A673 (cell line): ENCODE results near the gene MIER2. TPM values are rescaled to one million over a fixed set of nuclear protein-coding genes. Genes with fewer than 3 reads are reported as not detected.

Source experiments
- BruUV-seq: library from RNA; stranded (reverse); fragments of 400-500 nt; replicated peaks from 2 replicates; lab custom pipeline; 2021; lab: Mats Ljungman, UMichigan
- CTCF ChIA-PET: fragments of 300-600 bp; sonication (Branson Sonifier 250); formaldehyde crosslinking; loops from one replicate; lab custom pipeline; 2022; ENCODE audit warnings: antibody characterized with exemption; lab: Charles Lee
- POLR2A ChIA-PET: fragments of 300-600 bp; sonication (Branson Sonifier 250); formaldehyde crosslinking; loops from one replicate; lab custom pipeline; 2022; ENCODE audit warnings: antibody characterized with exemption; ENCODE audit not compliant: low non-redundant PET; lab: Charles Lee
- DNase-seq: peaks from one replicate; pipeline ENCODE4 v3.0.0-alpha.2; 2015; ENCODE audit warnings: low spot score
- H3K27ac ChIP-seq: fragments of 200-600 bp; sonication (generic); 2 replicates; pipeline ENCODE4 v1.5.1; 2016; ENCODE audit warnings: mixed run types, low read depth, mild to moderate bottlenecking, mixed read lengths, antibody characterized with exemption, low read length; ENCODE audit not compliant: poor library complexity, severe bottlenecking
- H3K27me3 ChIP-seq: fragments of 200-600 bp; sonication (generic); replicated peaks from 2 replicates; pipeline ENCODE4 v1.6.1; 2017; ENCODE audit warnings: mixed run types, low read depth, mild to moderate bottlenecking, mixed read lengths, antibody characterized with exemption, low read length; ENCODE audit not compliant: insufficient read depth, poor library complexity
- H3K36me3 ChIP-seq: fragments of 200-600 bp; sonication (generic); 2 replicates; pipeline ENCODE4 v1.6.1; 2016; ENCODE audit warnings: mixed run types, mild to moderate bottlenecking, mixed read lengths, antibody characterized with exemption, low read length; ENCODE audit not compliant: insufficient read depth, poor library complexity, severe bottlenecking
- H3K4me1 ChIP-seq: fragments of 200-600 bp; sonication (generic); 2 replicates; pipeline ENCODE4 v1.6.1; 2017; ENCODE audit warnings: mixed run types, mild to moderate bottlenecking, mixed read lengths, antibody characterized with exemption, low read length; ENCODE audit not compliant: insufficient read depth, poor library complexity, severe bottlenecking
- H3K4me3 ChIP-seq: fragments of 200-600 bp; sonication (generic); 2 replicates; pipeline ENCODE4 v1.5.1; 2016; ENCODE audit warnings: low read depth, mixed run types, mild to moderate bottlenecking, mixed read lengths, low read length; ENCODE audit not compliant: poor library complexity, severe bottlenecking
- H3K9me3 ChIP-seq: fragments of 200-600 bp; sonication (generic); 2 replicates; pipeline ENCODE4 v1.6.1; 2016; ENCODE audit warnings: mixed run types, low read depth, mild to moderate bottlenecking, mixed read lengths, antibody characterized with exemption, low read length; ENCODE audit not compliant: poor library complexity, severe bottlenecking
- EZH2 ChIP-seq: fragments of 200-600 bp; sonication (generic); IDR thresholded peaks from 2 replicates; pipeline ENCODE4 v1.6.1; 2017; ENCODE audit warnings: borderline replicate concordance, low read depth, mild to moderate bottlenecking, mixed read lengths, antibody characterized with exemption, low read length; ENCODE audit not compliant: poor library complexity, severe bottlenecking
- intact Hi-C: fragments of 100-400 bp; cut with micrococcal nuclease; formaldehyde crosslinking; loops from one replicate; pipeline ENCODE4 v1.10.0; 2022; ENCODE audit not compliant: unreplicated experiment
- total RNA-seq: library from RNA; stranded (reverse); gene quantifications from 2 replicates; pipeline ENCODE4 v1.2.3, GENCODE V29; 2021
- TF ChIP-seq, protein P1 (sequence below): fragments of 300-800, 200-600 bp; sonication (generic); conservative IDR thresholded peaks from 2 replicates; pipeline ENCODE4 v1.5.1; 2017; ENCODE audit warnings: low read depth, mild to moderate bottlenecking, antibody characterized with exemption, low read length, moderate library complexity, mixed read lengths

MIER2 gene
- total RNA-seq, 1 experiment from 2014 or later, result 47.8 TPM

DNA sequence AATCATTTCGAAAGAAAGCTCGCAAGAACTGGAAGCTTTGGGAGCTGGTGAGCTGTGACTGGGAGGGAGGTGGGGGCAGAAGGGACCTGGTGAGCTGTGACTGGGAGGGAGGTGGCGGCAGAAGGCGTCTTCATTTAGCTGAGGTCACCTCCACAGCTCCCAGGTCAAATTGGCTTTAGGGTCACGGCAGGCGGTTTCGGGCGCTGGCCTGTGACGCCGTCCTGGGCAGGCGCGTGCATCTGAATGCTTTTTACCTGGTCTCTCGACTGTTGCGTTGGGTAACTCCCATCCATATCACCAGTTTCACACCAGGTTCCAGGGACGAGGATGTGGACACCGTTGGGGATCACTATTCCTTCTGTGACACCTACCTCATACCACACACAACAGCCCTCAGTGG is 35.2 kb upstream of the MIER2 start:
- H3K36me3 ChIP-seq, result no peaks in the 10 kb centered on the region
- no peak for DNase-seq
- ChIA-PET CTCF (no interaction called here), POLR2A (no interaction called here)
- TF ChIP-seq, protein P1, sequence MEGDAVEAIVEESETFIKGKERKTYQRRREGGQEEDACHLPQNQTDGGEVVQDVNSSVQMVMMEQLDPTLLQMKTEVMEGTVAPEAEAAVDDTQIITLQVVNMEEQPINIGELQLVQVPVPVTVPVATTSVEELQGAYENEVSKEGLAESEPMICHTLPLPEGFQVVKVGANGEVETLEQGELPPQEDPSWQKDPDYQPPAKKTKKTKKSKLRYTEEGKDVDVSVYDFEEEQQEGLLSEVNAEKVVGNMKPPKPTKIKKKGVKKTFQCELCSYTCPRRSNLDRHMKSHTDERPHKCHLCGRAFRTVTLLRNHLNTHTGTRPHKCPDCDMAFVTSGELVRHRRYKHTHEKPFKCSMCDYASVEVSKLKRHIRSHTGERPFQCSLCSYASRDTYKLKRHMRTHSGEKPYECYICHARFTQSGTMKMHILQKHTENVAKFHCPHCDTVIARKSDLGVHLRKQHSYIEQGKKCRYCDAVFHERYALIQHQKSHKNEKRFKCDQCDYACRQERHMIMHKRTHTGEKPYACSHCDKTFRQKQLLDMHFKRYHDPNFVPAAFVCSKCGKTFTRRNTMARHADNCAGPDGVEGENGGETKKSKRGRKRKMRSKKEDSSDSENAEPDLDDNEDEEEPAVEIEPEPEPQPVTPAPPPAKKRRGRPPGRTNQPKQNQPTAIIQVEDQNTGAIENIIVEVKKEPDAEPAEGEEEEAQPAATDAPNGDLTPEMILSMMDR, result no peak
- no peak for TF ChIP-seq EZH2
- no TSS peak for BruUV-seq
- H3K9me3 ChIP-seq, result no peaks in the 10 kb centered on the region
- H3K27ac ChIP-seq, result no peak overlapping the region
- no peaks in the 10 kb centered on the region for H3K4me1 ChIP-seq
- intact Hi-C loops, result no loop called here
- H3K4me3 ChIP-seq, result no peak overlapping the region
- H3K27me3 ChIP-seq, result no peaks in the 10 kb centered on the region

DNA sequence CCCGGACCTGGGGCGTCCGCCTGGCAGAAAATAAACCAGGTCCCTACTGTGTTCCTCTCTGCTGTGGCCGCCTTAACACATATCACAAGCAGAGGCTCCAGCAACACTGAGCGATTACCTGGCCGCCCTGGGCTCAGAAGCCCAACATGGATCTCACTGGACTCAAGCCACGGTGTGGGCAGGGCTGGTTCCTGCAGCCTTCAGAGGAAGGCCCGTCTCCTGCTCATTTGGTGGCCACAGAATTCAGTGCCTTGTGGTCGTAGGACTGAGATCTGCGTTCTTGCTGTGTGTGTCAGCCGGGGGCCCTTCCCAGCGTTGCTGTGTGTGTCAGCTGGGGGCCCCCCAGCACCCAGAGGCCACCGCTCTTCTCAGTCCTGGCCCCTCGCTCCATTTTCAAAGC is 34.1 kb upstream of the MIER2 start:
- TF ChIP-seq, protein P1, result no peak
- TF ChIP-seq EZH2, result no peak
- no peak for DNase-seq
- Histone ChIP-seq H3K27ac (no peak overlapping the region), H3K27me3 (no peaks in the 10 kb centered on the region), H3K4me3 (no peak overlapping the region), H3K4me1 (no peaks in the 10 kb centered on the region), H3K9me3 (no peaks in the 10 kb centered on the region), H3K36me3 (no peaks in the 10 kb centered on the region)
- intact Hi-C loops, result no loop called here
- ChIA-PET POLR2A (no interaction called here), CTCF (no interaction called here)
- BruUV-seq, result no TSS peak

DNA sequence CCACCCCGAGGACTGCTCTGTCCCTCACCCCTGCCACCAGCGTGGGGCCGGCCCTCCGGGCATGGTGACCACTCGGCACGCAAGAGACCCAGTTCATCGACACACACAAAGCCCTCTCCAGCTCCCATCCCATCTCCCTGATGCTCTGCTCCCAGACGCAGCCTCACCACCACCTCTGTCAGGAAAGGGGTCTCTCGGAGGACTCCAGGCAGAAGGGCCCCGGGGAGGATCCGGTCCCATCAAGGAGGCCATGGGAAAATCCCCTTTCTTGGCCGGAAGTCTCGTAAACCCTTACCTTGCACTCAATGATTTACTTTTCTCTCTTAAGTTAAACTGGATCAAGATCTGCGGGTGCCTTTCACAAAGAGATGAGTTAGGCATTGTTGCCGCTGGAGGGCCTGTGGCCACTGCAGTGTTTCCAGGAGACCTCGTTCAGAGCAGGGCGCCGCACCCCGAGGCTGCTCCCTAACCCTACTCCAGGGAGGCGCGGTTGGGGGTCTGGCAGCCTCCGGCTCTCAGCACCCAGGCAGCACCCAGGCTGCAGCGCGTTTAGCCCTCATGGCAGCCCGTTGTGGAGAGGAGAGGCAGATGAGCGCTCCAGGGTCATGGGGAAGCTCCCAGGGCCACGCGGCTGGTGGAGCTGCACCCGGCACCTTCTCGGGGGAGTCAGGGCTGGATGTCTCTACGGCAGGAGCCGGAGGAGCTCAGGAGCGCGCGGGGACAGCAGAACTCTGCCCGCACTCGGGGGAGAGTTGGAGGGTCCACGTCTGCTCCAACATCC is 33.4 kb upstream of the MIER2 start:
- ChIA-PET CTCF (no interaction called here), POLR2A (no interaction called here)
- Histone ChIP-seq H3K27me3 (no peaks in the 10 kb centered on the region), H3K4me1 (no peaks in the 10 kb centered on the region), H3K27ac (no peak overlapping the region), H3K4me3 (no peak overlapping the region), H3K9me3 (no peaks in the 10 kb centered on the region), H3K36me3 (no peaks in the 10 kb centered on the region)
- intact Hi-C loops, result no loop called here
- TF ChIP-seq EZH2, result no peak
- TF ChIP-seq, protein P1, result no peak
- DNase-seq, result no peak
- no TSS peak for BruUV-seq
